Measurements from ENCODE around the gene CTNNBIP1.

The CTNNBIP1 gene

GRCh38 chr1:9852004-9852403, 58.1 kb downstream of the CTNNBIP1 start:
- no peak for DNase-seq

GRCh38 chr1:9850442-9851162, 59.5 kb downstream of the CTNNBIP1 start:
- no peak for DNase-seq

GRCh38 chr1:9849691-9850441, 60.2 kb downstream of the CTNNBIP1 start:
- no peak for DNase-seq

- DNase-seq, result no peak
Observed at GRCh38 chr1:9848022-9848421, 62.0 kb downstream of the CTNNBIP1 start.

- no peak for DNase-seq
Observed at GRCh38 chr1:9847269-9847668, 62.8 kb downstream of the CTNNBIP1 start.

- no peak for DNase-seq
Observed at GRCh38 chr1:9846611-9847171, 63.4 kb downstream of the CTNNBIP1 start.

- no peak for DNase-seq
Observed at GRCh38 chr1:9845914-9846313, 64.2 kb downstream of the CTNNBIP1 start.

- DNase-seq, result no peak
Observed at GRCh38 chr1:9844756-9845155, 65.3 kb downstream of the CTNNBIP1 start.

- DNase-seq, result no peak
Observed at GRCh38 chr1:9844106-9844505, 66.0 kb downstream of the CTNNBIP1 start.

GRCh38 chr1:9843576-9843945, 66.5 kb downstream of the CTNNBIP1 start:
- no peak for DNase-seq

GRCh38 chr1:9842781-9843575, 67.1 kb downstream of the CTNNBIP1 start:
- no peak for DNase-seq

GRCh38 chr1:9842073-9842711, 67.9 kb downstream of the CTNNBIP1 start:
- DNase-seq, result no peak

GRCh38 chr1:9841460-9841859, 68.6 kb downstream of the CTNNBIP1 start:
- DNase-seq, result no peak

- no peak for DNase-seq
Observed at GRCh38 chr1:9840176-9840575, 69.9 kb downstream of the CTNNBIP1 start.

GRCh38 chr1:9838946-9839345, 71.1 kb downstream of the CTNNBIP1 start:
- no peak for DNase-seq

- no peak for DNase-seq
Observed at GRCh38 chr1:9836632-9836960, 73.5 kb downstream of the CTNNBIP1 start.

- DNase-seq, result no peak
Observed at GRCh38 chr1:9835758-9836631, 74.1 kb downstream of the CTNNBIP1 start.

- DNase-seq, result no peak
Observed at GRCh38 chr1:9835404-9835757, 74.7 kb downstream of the CTNNBIP1 start.

GRCh38 chr1:9833632-9834031, 76.4 kb downstream of the CTNNBIP1 start:
- no peak for DNase-seq

GRCh38 chr1:9827558-9828185, 82.4 kb downstream of the CTNNBIP1 start:
- DNase-seq, result peak; percentile 40 to 52

GRCh38 chr1:9826616-9827015, 83.5 kb downstream of the CTNNBIP1 start:
- DNase-seq, result no peak

GRCh38 chr1:9826087-9826486, 84.0 kb downstream of the CTNNBIP1 start:
- no peak for DNase-seq

Data from Kasumi-1 (cell line).